HepG2 (cell line): ENCODE measurements around the gene NOSIP.
A peak's percentile ranks its signal among the peaks of the same experiment; 100 is the strongest.

ENCODE experiments used
- EP300 ChIP-seq, 3 experiments: sonication (generic) in 1 of 3; formaldehyde crosslinking in 1 of 3; IDR thresholded peaks; 2 replicates each; pipeline versions ENCODE4 v1.5.1 to v1.6.1; 2011 to 2020; ENCODE audit warnings: low read depth in 2 of 3, low read length in 2 of 3, borderline replicate concordance in 1 of 3, improper control_type of control experiment in 1 of 3, mild to moderate bottlenecking in 1 of 3, missing genetic modification reagents in 1 of 3, moderate library complexity in 1 of 3
- KAT2B ChIP-seq: fragments of 150-350 bp; IDR thresholded peaks from 2 replicates; pipeline ENCODE4 v1.6.1; 2014; ENCODE audit warnings: low read depth, low read length, borderline replicate concordance

DNA sequence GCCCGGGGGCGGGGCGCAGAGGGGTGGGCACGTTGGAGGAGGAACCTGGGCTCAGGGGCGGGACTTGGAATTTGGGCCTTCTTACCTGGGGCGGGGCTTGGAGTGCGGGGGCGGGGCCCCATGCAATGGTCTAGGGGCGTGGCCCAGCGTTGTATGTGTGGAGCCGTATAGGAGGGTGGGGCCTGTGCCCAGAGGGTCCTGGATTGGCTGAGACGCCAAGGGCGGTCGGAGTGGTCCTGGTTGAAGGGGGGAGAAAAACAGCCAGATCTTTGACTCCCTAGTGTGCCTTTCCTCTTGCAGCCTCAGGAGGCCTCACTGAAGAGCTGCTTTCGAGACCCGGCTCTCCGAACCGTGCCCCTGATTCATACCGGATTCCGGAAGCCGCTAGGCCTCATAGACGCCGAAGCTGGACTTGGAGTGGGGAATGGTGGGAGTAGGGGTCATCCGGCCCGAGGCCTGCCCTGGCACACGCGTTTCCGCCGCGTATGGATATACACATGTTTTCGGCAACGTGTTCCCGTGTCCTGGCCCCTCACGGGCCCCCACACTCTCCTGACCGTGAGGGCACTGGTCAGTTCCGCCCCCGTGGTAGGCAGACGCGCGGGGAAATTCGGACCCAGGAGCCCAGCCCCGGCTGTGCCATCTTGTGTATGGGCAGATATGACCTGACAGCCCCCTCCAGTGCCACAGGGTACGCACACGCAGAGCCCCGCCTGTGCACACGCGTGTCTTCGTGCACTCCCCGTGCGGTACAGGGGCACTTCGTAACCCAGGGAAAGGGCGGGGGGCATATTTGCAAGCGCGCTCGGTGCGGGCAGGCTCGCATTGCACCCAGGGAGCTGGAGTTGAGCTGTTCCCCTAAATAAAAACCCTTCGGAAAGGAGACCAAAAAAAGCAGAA lies 10.0 kb upstream of the NOSIP start:
- TF ChIP-seq KAT2B (no peak), EP300 (IDR thresholded peaks at IDR 0.05; ENCODE audit: low read depth in 2 of 2, low read length in 2 of 2) (no peak), EP300 (CRISPR knock-in tag; IDR thresholded peaks at IDR 0.05; ENCODE audit: borderline replicate concordance) (peak; percentile 37)
